B cell (primary cell): ENCODE data around the gene LCN2.

Experiments used
- EZH2 ChIP-seq: IDR thresholded peaks from 2 replicates; pipeline ENCODE4 v1.6.1; 2012; ENCODE audit warnings: borderline replicate concordance, low read depth, mild to moderate bottlenecking, moderate library complexity, low read length; ENCODE audit not compliant: insufficient read depth, poor library complexity, severe bottlenecking
- TF ChIP-seq, protein P1 (sequence below): fragments of 200-600 bp; IDR thresholded peaks from one replicate; pipeline ENCODE4 v1.8.0; 2022; ENCODE audit warnings: antibody characterized with exemption, mild to moderate bottlenecking

DNA sequence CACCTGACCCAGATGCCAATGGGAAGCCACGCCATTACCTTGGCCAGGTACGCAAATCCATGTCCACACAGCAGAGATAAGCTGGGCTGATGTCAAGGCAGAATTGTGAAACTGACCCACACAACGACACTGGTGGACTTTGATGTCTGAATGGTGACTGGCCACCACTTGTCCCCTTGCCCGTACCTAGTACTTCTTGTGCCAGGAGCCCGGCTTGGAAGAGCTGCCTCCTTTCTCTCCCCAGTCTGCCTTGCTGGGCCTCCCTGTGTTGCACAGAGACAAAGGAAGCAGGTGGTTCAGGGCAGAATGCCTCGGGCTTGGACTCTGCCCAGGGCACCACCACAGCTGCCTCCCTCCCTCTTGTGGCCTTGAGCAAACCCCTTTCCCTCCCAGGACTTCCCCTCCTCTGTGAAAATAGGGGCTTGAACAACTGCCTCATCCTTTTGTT, 45.1 kb upstream of the LCN2 start:
- TF ChIP-seq, protein P1, sequence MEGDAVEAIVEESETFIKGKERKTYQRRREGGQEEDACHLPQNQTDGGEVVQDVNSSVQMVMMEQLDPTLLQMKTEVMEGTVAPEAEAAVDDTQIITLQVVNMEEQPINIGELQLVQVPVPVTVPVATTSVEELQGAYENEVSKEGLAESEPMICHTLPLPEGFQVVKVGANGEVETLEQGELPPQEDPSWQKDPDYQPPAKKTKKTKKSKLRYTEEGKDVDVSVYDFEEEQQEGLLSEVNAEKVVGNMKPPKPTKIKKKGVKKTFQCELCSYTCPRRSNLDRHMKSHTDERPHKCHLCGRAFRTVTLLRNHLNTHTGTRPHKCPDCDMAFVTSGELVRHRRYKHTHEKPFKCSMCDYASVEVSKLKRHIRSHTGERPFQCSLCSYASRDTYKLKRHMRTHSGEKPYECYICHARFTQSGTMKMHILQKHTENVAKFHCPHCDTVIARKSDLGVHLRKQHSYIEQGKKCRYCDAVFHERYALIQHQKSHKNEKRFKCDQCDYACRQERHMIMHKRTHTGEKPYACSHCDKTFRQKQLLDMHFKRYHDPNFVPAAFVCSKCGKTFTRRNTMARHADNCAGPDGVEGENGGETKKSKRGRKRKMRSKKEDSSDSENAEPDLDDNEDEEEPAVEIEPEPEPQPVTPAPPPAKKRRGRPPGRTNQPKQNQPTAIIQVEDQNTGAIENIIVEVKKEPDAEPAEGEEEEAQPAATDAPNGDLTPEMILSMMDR: no peak
- no peak for TF ChIP-seq EZH2
